HG03139 (cell line): ENCODE data around the gene STH.

Experiments used
- ATAC-seq: cut with Tn5 transposase; IDR thresholded peaks from one replicate; pipeline ENCODE4 v1.9.1; 2021; ENCODE audit not compliant: unreplicated experiment

The STH gene

DNA sequence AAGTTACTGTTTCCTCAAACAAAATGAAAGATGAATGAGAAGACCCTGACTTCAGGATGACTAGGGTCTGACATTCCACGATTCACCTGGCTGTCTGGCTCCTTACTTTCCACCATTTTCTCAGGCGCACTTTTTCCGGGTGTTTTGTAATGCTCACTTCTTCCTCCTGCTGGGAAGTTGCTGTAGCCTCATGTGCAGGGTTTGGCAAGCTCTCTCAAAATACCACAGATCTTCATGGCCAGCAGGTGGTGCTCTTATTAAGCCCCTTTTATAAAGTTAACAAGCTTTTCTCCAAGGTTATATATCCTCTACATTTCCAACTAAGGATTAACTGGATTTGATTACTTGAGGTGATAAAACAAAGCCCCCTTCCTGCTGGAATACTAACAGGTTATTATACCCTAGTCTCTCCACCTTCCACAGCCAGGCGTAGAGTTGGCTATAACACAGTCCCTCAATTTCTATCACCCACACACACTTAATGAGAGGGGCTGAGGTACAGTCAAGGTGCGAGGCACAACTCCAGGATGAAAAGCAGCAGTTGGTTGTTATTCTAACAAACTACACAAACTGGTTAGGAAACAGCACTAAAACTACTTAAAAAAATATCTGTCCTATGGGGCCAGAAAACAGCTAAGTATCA, 45.4 kb downstream of the STH start:
- no peak for ATAC-seq

- no peak for ATAC-seq
Measured at GRCh38 chr17:46044989-46045388, 45.9 kb downstream of the STH start.

DNA sequence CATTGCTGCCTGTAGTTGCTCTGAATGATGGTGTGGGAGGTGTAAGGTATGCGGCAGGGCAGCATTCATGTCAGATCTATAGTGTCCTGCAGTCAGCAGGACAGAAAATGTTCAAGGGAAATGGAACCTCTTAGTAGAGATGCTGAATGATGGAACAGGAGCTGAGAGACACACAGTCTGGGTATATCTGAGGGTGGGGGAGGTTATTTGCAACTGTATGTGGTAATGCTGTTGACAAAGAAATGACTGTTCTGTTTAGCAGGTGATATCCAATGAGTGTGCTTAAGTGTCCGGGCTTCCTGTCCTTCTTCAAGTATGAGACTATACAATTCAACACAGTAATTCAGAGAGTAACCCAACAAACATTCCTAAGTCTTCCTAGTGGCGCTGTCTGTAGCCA, 46.6 kb downstream of the STH start:
- no peak for ATAC-seq

DNA sequence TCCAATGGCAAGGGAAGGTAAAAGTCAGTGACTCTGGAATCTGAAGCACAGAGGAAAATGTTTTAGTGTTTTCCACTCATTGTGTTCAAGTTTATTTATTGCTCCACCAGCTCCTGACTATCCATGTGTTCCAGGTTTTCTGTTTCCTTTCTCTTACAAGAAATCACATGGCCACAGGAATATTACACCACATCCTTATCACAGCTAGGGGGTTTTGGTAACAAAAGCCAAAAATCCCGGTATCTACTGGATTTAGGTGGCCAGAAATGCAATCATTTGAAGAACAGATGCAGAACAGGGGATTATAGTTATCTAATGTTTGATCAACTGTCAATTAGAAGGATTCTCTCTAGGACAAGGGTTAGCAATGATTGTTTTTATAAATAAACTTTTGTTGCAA, 47.9 kb downstream of the STH start:
- ATAC-seq: no peak

DNA sequence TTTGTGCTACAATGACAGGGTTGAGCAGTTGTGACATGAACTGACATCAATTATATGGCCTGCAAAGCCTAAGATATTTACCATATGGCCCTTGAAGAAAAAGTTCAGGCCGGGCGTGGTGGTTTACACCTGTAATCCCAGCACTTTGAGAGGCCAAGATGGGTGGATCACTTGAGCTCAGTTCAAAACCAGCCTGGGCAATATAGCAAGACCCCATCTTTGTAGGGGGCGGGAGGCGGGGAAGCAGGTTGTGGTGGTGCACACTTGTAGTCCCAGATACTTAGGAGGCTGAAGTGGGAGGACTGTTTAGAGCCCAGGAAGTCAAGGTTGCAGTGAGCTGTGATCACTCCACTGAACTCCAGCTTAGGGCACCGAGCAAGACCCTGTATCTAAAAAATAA, 48.3 kb downstream of the STH start:
- no peak for ATAC-seq

- no peak for ATAC-seq
Measured at GRCh38 chr17:46047856-46048255, 48.8 kb downstream of the STH start.
